ENCODE results near the gene LACC1.

Gene LACC1

DNA sequence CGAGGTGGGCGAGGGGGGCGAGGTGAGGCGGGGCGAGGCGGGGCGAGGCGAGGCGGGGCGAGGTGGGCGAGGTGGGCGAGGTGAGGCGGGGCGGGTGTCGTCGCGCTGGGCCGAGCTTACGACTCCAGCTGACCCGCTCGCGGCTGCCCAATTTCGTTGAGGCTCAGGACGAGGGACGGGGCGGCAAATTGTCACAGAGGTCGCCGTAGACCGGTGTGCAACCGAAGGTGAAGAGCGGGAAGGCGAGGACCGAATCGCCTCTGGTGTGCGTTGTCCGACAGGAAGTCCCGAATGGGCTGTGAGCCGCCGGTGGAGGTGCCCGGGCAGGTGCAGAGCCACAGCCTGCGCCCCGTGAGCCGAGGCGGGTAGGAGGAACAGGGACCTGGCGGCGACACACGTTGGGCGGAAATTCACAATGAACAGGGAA, at the start of gene LACC1:
TSS of gene LACC1 (plus strand) at position 150 of the 427 bp plus-strand sequence. CDS start 1,082 bp downstream, outside the sequence.
- DNase-seq = no peak

DNA sequence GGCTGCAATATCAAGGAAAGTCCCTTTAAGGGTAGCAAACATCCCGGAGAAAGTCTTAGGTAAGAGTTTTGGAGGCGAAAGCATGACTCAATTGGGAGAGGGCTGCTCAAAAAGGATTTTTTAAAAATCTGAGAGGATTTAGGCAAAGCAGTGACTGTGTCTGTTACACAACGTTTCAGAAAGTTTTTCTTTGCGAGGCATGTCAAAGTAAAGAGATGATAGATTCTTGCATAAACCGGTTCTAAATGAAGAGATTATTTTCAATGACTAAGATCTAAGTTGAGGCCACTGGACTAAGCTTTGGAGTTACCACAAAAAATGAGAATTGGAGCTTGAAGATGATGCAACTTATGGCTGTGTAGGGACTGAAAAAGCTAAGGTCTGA, 49.2 kb upstream of the LACC1 start:
- DNase-seq = no peak

DNA sequence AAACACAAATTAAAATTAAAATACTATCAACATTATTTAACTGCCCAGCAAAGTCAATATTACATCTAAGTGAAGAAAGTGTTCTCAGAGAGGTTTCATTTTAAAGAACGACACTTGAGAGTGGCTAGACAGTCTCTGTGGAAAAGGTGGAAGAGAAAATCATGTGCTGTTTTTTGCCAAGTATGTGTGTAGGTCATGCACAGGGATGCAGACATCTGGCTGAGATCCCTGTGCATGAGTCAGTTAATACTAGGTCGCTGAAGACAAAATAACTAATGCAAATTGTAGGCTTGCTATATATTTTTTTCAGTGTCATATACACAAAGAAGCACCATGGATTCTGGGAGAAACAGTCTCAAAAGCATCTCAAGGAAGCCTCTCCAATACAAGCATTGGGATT, 48.6 kb upstream of the LACC1 start:
- DNase-seq = no peak

DNA sequence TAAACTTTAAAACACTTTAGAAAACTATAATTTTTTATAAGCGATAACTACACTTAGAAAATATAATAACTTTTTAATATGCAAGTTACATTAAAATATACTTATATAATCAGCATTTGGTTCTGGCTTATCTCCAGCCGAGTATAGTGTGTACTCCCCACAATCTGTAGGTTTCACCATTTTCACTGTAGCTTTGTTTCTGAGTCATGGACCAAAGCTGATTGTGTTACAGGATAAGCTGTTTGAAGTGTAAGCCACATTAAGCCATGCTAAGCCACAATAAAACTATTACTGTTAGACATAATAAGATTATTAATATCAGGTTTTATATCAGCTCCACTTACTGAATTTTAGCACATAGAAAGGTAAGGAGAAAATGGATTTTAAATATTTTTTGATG, 44.0 kb upstream of the LACC1 start:
- DNase-seq = no peak

DNA sequence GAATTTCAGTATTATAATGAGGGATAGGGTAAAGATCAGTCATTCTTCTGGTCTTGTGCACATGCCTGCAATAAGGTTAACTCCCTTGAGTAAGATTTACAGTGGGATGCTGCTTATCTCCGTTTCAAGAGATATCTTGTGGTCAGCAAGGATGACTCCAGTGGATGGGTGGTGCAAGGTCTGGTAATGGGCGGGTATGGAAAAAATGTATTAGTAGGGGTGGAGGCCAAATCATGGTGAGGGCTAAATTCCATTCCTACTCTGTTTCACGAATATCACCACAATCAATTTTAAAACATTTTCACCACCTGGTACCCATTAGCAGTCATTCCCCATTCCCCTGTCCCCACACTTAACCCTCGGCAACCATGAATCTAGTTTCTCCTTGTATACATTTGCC, 40.8 kb upstream of the LACC1 start:
- no peak for DNase-seq

DNA sequence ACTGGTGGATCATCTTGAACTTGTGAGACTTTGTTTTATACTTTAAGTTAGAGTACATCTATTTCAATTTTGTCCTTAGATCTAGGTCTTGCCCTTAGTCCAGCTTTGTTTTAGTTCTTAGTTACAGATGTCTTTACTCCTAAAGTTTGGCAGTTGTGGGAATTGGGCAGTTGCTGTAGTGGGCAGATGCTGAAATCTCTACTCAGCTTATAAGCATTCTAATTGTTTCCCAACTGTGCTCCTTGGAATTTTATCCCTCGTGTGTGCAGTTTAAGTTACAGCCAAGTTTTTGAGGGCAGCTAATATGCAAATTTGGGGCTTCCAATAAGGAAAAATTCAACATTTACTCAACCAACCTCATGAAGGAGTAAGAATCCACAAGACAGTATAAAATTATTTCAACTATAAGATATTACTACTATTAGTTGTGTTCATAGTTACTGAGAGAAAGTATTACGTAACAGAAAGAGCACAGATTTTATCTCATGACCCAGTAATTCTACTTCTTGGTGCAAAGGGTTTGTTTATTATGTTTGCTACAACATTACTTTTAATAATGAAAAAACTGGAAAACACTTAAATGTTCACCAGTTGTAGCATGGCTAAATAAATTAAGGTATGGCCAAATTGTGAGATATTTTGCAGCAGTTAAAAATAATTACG, 33.1 kb upstream of the LACC1 start:
- DNase-seq = no peak

DNA sequence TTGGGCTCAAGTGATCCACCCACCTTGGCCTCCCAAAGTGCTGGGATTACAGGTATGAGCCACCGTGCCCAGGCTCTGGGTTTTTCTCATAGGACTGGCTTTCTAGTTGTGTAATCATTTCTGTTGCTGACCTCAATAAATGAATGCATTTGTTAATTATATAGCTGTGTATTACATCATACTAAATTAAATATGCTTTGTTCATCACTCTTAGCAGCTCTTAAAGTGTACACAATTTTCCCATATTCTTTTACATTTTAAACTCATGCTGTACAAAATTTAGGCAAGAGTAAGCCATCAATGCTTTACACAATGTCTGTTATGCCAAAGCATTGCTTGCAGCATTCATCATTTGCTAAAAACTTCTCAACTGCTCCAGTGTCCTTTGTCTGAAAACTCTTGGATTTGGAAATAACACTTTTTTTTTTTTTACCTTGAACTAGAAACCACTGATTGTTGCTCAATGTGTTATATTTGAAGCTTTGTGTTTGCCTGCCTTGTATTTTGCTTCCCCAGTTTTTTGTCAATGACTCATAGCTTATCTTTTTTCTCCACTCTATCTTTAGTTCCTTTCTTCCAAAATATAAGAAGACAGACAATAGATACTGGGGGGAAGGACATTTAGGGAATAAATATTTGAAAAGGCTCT, 31.6 kb upstream of the LACC1 start:
- DNase-seq = no peak

DNA sequence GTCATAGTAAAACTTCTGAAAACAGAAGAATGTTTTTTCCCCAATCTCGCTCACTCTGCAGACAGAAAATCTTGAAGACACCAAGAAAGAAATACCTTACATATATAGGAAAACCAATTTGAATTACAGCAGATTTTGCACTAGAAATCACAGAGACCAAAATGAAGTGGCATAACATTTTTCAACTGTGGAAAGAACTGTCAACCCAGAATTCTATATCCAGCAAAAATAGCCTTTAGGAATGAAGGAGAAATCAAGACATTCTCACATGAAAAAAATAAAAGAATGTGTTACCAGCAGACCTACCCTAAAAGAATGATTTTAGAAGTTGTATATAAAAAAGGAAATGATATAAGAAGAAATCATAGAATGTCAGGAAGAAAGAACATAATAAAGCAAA, 28.8 kb upstream of the LACC1 start:
- no peak for DNase-seq

DNA sequence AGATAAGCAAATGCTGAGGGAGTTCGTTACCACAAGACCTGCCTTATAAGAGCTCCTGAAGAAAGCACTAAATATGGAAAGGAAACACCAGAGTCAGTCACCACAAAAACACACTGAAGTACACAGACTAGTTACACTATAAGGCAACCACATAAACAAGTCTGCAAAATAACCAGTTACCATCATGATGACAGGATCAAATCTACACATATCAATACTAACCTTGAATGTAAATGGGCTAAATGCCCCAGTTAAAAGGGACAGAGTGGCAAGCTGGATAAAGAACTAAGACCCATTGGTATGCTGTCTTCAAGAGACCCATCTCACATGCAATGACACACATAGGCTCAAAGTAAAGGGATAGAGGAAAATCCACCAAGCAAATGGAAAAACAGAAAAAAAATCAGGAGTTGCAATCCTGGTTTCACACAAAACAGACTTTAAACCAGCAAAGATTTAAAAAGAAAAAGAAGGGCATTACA, 26.7 kb upstream of the LACC1 start:
- DNase-seq = no peak

DNA sequence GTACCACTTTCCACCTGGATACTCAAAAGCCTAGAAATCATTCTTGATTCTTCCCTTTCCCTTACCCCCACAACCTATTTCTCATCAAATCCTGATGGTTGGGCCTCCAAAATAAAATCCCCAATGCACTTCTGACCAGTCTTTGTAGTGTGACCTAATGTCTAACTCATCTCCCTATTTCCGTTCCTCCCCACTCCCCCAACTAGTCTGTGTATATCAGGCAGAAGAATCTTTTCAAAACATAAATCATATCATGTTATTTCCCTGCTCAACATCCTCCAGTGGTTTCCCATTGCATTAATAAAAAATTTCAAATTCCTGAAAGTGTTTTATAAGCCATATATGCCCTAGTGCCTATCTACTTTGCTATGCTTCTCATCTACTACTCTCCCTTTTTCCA, 17.8 kb upstream of the LACC1 start:
- no peak for DNase-seq

DNA sequence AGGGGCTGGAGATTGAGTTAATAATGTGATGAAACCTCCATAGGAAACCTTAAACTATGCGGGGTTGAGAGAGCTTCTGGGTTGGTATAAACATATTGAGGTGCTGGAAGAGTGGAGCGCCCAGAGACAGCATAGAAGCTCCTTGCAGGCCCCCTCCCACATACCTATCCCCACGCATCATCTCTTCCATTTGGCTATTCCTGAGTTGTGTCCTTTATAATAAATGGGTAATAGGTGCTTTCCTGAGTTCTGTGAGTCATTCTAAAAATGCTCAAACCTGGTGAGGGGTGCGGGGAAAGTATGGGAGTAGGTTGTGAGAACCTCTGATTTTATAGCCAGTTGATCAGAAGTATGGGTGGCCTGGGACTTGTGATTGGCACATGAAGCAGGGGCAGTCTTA, 14.8 kb upstream of the LACC1 start:
- DNase-seq = no peak

DNA sequence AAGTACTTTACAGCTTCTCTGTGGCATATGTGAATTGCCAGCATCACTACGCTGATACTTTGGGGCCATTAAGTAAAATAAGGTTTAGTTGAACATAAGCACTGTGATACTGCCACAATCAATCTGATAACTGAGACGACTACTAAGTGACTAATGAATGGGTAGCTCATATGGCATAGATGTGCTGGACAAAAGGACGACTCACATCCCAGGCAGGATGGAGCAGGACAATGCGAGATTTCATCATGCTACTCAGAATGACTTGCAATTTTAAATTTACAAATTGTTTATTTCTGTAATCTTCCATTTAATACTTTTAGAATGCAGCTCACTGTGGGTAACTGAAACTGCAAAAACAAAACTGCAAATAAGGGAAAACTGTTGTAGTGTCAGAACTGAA, 13.8 kb upstream of the LACC1 start:
- no peak for DNase-seq

DNA sequence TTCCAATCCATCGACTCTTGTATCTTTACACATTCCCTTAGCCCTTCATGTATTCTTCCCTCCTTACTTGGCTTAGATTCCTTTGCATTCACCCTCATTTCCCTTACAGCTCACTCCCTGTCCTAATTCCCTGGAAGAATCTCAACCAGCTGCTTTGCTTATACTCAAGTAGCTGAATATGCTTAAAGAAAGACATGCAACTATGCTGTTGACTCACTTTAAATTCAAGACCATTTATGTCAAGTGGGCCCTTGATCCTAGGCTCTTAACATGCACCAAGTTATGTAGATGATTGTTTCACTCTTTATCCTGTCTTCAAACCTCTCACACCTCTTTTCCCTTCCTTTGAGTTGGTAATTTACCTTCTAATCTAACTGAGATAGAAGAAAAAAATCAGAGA, 7.5 kb upstream of the LACC1 start:
- DNase-seq = no peak

DNA sequence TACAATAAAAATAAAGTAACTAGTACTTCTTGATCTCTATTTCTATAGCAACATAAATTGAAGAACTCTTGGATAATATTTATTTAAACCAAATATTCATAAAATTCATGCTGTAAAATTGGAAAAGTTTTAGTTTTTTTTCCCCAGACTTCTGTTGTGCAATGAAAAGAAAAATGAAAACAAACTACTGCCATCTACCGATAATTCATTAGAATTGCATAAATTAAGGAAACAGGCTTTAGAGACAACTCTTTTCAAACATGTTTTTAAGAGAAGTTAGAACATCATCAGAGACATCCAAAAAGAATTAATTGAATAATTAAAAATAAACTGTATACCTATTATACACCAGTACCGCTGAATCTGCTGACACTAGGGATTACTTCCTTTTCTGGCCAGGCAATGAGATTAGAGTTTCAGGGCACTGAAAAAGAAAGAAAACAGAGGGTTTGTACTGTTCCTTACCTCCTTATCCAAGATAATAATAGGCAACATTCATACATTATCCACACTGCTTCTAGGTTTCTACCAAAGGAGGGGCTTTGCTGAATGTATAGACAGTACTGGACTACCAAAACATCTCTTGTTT, 5.1 kb upstream of the LACC1 start:
- DNase-seq = no peak

DNA sequence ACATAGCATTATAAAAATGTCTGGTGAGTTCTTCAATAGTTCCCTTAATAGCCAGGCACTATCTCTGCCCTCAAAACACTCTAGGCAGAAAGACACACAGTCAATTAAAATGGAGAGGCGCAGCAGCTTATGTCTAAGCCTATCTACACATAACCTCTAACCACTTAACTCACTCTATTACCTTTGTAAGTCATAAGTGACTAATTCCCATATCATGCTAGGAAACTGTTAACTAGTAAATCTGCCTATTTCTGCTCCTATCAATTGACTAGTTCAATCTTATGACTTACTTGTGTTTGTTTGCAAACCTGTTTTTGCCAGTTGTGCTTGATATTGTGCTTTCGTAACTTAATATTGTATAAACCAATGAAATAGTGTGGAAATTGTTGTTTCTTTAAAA, 3.3 kb upstream of the LACC1 start:
- no peak for DNase-seq

DNA sequence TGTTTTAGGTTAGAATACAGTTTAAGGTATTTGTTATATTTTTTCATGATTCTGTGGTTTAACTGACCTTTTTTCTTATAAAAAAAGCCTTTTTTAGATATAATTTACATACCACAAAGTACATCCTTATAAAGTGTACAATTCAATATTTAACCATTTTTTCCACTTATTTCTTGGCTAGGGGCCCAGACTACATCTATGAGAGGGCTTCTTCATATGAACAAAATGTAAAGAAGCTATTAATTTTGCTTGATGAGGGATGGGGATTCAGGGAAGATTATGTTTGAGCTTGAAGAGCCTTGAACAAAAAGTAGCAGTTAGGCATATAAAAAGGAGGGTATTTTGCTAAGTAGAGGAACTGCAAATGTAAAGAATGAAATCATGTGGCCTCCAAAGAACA, 2.4 kb upstream of the LACC1 start:
- DNase-seq = no peak

DNA sequence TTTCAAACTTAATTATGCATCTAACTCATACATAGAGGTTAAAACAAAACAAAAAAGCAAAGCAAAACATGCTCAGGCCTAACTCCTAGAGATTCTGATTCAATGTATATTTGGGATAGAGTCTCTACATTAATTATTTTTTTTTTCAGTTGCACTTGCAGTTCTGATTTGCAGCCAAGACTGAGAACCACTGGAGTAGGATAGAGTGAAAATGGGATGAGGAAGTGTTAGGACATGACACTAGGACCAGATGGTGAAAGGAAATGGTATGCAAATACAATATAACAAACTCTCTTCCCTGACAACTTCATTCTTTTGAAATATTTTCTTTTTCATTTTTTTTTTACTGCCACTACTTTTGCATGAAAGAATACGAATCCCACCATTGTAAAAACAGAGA, 1.9 kb upstream of the LACC1 start:
- no peak for DNase-seq

DNA sequence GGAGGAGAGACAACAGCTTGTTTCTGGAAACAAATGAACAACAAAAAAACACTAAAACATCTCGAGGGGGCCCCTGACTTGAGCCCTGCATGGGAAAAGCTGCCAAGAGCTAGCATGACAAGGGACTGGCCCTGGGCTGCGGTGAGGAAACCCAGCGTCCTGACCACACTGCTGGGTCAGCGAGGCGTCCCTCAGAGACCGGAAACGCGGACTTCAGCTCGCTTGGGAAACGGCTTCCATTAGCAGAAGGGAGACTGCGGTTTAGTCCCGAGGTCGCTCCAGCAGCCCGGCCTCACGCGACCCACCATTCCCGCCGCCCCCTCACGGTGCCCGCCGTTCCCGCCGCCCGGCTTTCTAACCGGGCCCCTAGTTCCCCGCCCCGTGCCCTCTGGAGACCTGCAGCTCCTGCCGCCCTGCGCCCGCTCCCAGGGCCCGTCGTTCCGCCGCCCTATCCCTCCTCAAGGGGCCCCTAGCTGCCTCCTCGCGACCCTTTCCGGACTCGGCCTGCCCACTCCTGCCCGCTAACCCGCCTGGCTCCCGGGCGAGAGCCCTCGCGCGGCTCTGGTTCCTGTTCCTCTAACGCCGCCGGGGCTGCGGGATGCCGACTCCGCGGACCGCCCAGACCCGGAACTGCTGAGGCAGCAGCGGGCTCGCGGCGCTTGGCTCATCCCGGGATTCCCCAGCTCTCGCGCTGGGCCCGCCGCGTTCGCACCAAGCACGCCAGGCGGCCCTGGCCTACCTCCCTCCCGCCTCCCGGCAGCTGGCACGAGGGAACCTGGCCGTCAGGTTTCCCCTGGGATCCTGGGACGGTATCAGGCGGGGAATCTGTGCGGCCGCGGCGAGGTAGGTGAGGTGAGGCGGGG, 581 bp upstream of the LACC1 start, which contains the start of gene CCDC122:
TSS of gene CCDC122 (minus strand) at position 849 of the 863 bp plus-strand sequence. CDS start 10,364 bp downstream, outside the sequence.
- no peak for DNase-seq

DNA sequence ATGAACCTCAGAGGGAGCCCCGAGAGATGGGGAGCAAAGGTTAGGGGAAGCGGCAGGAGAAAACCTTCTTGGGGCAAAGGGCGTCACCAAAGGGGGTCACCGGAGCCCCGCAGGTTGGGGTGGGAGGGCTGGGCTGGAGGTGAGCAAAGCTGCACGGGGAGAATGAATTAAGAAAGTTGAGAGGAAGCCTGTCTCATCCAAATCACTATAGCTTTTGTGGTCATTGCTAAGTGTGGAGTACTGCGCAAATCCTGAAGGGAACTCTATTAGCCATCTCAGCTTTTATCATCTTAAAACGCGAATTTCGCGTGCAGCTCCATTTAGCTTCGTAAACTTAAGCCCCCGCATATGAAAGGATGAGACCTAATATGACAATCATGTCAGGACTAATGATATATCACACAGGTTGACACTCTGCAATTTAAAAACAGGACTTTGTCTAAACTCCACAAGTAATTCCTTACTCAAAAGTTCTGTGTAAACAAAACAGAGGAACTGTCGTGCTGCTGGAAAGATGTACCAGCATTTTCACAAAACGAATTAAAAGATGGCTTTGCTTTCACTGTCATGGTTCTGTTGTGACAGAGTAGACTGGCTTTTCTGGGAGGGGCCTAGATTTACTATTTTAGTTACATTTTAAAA, 631 bp downstream of the LACC1 start:
- no peak for DNase-seq

DNA sequence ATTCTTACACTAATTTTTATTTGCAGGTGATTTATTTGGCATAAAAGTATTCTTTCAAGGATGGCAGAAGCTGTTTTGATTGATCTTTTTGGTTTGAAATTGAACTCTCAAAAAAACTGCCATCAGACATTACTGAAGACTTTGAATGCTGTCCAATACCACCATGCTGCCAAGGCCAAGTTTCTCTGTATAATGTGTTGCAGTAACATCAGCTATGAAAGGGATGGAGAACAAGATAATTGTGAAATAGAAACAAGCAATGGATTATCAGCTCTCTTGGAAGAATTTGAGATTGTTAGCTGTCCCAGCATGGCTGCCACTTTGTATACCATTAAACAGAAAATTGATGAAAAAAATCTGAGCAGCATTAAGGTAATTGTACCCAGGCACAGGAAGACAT, 1.2 kb downstream of the LACC1 start:
- DNase-seq = no peak

DNA sequence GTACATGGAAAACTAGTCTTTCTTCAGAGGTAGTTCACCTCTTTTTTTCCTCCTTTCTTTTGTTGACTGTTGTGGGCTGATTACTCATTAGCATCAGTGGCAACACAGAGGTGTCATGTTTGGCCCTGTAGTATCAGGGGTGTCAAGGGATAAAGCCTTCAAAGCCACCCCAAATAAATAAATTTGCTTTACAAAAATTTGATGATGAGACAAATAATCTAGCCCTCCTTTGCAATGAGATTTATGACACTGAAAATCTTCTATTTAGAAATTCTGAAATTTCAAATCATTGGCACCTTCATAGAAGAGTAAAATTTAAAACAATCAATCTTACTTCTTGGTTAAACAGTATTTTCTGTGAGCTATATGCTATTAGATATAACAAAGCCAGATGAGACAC, 1.9 kb downstream of the LACC1 start:
- no peak for DNase-seq

DNA sequence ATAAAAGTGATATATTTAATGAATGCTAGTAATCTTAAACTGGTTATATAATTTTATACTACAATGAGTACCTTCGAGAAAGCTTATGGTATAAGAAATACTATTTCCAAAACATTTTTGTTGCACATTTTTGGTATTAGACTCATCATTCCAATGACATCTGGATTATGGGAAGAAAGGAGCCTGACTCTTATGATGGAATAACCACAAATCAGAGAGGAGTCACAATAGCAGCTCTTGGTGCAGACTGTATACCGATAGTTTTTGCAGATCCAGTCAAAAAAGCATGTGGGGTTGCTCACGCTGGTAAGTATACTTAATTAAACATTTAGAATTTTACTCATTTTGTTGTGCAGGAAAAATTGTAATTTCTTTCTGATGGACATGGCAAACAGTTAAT, 3.9 kb downstream of the LACC1 start:
- DNase-seq = no peak

DNA sequence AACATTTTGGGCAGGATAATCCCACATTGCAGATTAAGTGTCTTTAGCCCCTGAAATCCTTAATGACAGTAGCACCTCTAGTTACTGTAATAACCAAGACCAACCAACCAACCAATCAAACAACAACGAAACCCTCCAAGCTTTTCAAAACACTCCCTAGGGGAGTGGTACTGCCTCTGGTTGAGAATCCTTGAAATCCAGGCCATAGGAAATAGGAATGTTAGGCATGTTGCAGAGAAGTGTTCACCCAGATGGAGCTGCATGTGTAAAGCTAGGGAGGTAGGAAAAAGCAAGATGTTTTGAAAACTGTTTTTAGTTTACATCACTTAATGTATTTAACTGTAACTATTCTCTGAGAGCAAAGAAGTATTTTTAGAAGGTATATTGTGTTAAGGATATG, 4.5 kb downstream of the LACC1 start:
- no peak for DNase-seq

Data from NCI-H1417 treated with DMSO at 0.1 percent for 48 hours (cell line).